HG03442 (cell line): ENCODE data around the gene RTN4RL1.

Source experiments
- ATAC-seq: cut with Tn5 transposase; IDR thresholded peaks from one replicate; pipeline ENCODE4 v1.9.1; 2021; ENCODE audit warnings: mild to moderate bottlenecking, moderate library complexity; ENCODE audit not compliant: unreplicated experiment

RTN4RL1 gene

DNA sequence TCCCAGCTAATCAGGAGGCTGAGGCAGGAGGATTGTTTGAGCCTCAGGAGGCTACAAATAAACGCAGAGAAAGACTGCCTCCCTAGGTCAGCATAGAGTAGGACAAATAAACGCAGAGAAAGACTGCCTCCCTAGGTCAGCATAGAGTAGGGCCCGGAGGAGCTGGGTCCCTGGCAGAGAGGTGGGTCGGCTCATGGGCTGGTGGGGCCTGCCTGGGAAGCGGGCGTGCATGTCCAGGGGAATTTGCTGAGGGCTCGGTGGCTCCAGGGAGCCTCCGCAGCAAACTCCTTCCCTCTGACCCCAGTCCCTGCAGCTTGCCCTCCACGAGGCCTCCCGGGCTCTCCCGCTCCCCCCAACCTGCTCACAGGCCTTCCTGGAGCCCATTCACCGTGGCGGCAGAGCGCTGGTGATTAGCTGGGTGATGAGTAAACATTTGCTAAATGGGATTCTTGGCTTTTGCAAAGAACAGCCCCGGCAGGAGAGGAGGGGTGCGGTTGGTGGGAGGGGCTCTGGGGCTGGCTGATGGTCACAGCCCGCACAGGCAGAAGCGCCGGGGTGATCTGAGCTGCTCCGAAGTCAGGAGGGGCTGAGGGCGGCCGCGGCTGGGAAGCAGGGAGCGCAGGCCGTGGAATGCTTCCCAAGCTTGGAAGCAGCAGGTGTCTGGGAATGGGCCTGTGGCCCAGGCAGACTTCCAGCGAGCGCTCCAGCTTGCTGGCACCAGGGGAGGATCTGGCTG lies 93.1 kb downstream of the RTN4RL1 start:
- no peak for ATAC-seq

DNA sequence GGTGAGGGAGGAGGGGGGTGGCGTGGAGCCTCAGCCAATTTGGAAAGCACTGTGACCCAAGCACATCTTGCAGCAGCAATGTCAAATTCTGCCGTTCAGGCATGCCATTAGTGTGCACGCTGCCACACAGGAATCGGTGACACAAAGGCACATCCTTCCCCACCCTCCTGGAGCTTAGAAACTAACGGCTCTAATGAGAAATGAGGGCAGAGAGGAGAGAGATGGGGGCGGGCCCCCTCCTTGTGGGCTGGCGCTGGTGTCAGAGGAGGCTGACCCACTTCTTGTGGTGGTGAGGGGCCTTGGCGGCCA lies 94.8 kb downstream of the RTN4RL1 start:
- no peak for ATAC-seq

DNA sequence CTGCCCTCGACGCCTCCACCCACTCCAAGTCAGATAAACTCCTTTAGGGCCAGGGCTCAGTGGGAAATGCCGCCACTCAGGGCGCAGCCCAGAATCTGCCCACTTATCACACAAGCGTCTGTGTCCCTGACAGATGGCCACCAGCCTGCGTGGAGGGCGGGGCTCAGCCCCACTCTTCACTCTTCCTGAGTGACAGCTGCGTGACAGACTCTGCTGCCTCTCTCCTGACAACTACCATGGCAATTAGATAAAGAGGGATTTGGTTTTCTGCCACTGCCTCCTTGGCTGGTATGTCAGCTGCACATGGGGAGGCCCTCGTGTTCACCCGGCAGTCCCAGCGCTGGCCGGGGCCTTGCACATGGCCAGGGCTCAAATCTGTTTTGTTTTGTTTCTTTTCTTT lies 96.2 kb downstream of the RTN4RL1 start:
- ATAC-seq, result no peak

DNA sequence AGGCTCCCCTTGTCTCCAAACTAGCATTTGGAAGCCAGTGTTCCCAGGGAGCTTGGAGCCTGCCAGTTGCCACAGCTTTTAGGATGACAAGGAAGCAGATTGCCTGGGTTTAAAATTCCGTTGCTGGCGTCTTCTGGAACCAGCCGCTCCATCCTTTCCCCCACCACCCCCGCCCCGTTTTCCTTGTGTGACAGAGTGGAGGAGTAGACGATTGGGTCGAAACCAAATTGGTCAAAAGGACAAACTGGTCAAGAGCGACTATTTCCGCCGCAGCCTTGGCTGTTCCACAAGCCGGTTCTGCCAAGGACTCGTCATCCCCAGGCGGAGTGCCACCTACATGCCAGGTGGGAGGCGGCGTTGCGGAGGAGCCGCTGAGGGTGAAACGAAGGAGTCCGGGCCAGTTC lies 104.2 kb downstream of the RTN4RL1 start:
- ATAC-seq, result no peak

DNA sequence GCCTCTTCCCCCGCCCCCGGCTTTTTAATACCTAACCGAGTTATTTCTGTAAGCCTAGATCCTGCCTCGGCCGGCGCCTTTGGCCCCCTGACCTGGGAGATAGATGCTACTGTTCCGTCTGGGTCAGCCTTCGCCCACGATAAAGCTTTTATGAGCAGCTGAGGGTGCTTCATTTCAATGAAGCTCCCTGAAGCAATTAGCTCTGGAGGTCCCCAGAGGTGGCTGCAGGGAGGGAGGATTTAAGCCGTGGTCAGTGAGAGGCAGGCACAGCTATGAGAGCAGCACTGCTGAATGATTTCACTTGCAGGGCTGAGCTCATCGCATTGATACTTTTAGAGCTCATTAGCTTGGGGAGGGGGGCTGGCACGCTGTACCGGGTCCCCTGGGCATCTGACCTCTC lies 105.9 kb downstream of the RTN4RL1 start:
- no peak for ATAC-seq

DNA sequence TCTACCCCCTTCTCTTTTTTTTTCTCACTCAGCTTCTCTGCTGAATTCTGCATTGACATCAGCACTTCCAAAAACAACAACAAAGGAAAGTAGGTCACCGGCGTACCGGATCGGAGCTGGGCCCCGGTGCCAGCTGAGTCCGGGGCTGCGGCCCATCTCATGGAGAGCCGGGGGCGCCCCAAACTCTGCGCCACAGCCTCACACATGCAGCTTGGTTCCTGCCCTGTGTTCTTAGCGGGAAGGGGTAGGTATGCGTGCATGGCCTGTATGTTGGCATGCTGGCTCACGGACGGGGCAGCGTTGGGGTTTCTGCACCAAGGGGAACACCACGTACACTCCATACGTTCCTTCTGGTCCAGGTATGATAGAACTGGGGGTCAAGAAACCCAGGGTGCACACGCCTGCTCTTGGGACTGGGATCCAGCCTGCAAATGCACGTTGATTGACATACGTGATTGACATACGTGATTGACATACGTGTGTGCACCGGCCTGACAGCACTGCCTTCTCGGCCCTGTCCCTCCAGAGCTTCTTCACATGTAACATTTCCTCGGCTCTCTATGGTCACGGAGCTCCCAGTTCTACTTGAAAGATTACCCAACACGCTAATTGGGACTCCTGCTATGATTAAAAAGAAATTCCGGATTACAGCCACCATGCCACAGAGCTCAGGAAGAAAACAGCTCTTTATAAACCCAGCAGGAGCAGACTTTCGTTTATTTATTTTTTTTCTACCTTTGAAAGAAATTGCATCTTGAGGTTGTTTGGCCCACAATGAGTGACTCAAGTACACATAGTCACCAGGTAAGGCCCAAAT lies 106.6 kb downstream of the RTN4RL1 start:
- no peak for ATAC-seq

DNA sequence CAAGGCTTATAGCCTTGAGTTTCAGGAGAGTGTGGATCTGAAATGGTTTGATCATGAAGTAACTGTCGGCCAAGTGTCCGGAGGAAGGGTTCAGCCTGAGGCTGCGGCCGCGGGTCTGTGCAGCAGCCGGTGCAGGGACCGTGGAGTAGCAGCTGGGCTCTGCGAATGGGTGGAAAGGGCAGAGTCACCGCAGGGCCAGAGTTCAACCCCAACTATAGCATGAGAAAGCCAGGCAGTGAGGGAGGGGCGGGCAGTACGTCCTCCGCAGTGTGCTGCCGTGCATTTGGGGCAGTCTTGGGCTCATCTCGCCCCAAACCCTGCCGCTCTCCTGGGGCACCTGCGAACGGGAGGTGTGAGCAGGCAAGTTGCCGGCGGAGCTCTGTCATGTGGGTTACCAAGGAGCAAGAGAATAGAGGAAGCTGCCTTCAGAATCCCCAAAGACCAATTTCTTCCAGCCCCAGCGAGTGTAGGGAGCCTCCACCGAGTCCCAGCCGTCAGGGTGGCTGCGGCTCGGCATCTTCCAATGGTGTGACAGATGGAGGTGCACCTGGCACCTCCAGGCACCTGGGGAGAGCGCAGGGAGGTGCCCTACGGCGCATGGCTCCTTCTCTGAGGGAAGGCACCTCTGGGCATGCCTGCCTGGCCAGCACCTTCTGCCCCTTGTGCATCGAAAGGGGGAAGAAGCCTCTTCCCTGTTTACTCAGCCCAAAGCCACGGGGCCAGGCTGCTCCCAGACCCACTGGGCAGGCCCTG lies 108.0 kb downstream of the RTN4RL1 start:
- ATAC-seq, result no peak

DNA sequence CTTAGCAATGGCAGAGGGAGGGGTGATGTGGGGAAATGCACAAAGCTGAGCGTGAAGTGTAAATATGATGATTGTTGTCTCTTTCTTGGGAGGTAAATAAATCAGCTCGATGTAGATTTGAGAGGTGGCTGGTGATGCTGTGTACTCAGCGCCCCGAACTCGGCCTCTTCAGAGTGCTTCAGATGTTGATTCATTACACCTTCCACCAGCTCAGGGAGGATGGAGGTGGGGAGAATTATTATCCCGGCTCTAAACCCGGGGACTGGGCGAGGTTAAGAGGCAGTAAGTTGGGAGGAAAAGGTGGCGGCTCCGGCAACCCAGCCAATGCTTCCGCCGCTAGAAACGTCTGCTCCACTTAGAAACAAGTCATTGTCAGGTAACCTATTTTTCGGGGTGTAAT lies 108.8 kb downstream of the RTN4RL1 start:
- ATAC-seq, result no peak

DNA sequence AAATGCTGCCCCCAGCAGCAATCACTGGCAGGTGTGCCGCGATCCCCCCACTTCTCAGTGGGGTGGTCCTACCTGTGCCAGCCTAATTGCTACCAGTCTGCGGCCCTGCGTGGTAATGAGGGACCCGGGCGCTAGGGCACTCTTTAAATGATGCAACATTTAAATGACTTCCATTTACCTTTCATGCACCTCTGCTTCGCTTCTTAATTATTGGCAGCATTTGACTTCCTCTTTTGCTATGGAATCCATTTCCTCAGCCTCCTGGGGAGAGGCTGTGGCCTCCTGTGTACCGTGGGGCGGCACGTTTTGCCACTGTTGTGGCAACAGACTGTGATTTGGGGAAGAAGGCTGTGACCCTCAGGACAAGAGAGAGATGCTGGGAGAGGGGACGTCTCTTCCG lies 109.2 kb downstream of the RTN4RL1 start:
- ATAC-seq, result no peak

DNA sequence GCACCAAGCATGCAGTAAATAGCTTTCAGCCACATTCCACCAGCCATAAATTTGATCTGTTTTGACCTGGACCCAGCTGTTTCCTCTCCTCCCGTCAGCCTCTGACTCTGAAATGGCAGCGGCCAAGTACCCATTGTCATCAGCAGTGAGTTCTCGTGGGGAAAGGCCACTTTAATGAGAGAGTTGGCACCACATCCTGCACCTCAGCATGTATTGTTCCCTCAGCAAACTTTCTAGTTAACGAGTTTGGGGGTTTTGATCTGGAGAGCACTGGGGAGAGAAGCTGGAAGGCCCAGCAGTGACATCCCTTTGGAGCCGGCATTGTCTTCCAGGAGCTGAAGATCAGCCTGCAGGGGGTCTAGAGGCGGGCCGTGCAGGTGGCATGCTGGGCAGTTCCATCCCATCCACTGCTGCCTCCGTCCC lies 110.5 kb downstream of the RTN4RL1 start:
- ATAC-seq, result no peak

DNA sequence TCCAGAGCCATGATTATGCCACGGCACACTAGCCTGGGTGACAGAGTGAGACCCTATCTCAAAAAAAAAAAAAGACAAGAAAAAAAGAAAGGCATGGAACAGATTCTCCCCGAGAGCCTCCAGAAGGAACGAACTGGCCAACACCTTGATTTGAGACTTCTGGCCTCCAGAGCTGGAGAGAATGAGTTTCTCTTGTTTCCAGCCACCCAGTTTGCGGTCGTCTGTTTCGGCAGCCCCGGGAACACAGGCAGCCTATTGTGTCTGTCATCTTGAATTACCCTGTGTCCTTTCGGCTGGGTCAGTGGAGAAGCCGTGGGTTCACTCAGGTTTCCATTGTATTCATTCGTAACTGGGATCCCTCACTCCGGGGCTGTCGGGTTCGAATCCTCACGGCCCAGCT lies 111.4 kb downstream of the RTN4RL1 start:
- ATAC-seq, result no peak

DNA sequence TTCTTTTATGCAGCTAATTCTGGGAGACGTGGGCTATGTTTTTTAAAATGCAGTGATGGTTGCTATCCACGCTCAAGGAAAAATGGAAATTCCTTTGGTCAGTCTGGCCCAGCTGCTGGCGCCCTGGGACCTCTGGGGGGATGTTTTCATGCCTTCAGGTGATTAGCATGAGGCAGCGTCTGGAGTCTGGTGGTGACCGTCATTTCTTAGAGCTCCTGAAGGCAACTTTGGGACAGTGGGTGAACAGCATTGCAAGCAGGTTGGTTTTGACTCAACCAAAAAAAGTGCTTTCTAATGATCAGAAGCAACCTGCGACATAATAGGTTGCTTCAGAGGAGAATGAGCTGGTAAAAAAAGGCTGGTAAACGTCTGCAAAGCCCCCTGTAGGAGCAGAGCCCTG lies 113.0 kb downstream of the RTN4RL1 start:
- no peak for ATAC-seq

DNA sequence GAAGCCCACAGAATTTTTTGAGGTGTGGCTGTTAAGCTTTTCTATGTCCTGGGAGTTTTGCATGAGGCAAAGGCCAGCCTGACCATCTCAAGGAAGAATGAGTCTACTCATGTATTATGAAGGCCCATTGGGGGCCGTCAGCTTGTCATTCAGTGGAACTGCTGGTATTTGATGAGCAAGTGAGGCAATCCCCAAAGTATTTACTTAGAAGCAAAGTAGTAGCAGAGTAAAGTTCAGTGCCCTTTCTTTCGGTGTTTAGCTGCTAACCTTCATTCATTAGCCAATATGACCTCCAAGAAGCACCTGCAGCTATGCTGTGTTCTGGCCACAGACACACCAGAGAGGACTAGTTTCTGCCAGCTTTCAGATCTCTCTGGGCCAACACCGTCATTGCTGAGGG lies 115.1 kb downstream of the RTN4RL1 start:
- ATAC-seq, result no peak

DNA sequence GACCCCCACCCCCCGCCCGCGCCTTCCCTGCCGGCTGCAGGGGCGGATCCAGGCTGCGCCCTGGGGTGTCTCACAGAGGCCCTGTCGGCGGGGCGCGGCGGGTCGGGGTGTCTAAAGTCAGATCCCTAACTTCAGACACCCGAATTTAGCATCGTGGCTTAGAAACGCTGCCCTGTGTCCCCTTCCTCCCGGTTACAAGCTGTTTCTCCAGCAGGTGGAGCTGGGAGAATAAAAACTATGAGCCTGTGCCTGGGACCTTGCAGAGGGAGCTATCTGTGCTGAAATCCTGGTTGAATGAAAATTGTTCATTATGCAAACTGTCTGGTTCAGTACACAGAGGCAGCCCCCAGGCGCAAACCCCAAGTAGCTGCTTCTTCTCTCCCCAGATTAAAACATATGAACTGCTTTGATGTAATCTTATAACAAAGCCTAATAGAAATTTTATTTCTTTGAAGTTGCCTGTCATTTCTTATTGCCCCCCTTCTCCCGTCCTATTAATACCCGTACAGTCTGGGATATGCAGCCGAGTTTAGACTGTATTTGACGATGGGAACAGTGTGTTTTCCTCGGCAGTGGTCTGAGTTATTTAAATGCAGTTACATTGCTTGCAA lies 116.3 kb downstream of the RTN4RL1 start:
- no peak for ATAC-seq

DNA sequence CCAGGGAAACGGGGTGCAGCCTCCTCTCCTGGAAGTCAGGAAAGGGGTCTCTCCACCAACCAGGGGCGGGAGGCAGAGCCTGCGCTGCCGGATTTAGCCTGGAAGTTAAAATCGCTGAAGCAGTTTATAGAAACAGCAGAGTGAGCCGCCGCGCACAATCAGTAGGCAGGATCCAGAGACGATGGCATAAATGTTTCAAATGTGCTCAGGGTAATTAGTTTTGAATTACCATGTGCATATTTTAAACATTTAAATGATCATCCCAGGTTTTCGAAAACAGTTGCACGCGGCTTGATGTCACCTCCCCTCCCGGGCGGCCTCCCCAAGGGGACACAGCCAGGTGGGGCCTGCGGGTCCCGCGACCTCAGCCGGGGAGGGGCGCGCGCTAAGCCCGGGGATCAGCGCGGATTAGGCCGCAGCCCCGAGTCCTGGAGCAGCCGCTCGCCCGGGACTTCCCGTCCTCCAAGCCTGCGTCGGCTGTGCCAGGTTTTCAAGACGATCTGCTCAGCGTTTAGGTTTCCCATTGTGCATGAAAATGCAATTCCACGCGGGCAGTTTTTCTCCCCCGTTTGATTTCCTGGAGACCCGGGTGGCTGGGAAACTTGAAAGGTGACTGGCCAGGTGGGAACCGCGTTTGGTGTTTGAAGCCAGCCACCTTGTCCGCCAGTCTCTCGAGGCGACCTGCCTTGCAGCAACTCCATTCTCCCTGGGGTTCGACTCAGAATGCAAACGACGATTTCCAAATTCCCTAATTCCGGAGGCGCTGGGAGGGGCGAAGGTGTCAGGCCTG lies 117.0 kb downstream of the RTN4RL1 start:
- ATAC-seq, result no peak

DNA sequence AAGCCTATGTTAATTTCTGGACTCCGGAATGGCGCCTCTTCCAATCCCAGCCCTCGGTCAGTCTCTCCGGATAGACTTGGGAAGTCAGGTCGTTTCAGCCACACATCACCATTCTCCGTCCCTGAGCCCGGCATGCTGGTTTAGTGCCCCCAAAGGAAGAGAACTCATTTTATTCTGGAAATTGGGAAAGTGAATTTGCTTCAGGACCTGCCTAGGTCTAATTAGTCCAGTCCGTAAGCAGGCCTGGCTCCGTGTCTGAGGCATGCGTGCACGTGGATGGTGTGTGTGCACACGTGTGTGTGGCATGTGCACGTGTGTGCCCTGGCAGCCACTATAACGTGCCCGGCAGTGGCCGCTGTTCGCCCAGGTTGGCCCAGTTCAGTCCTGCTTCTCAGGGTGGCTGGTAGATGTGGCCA lies 117.9 kb downstream of the RTN4RL1 start:
- ATAC-seq, result no peak

DNA sequence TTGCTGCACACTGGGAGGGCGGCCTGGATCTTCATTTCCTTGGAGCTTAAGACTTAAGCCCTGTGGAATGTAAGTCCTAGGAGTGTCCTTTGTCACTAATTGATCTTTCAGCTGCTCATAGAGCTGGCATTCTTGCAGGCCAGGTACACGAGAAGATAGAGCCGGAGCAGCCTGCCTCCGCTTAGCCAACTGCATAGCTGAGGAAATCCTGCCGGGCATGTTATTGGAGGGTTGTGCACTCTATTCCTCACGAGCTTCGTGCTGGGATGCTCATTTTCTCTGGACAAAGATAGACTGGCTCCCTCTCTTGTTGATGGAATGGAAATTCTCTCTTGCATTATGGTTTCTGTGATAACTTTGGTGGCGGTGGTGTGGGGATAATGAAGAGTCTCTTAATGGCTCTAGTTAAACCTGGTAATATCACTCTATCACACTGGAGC lies 118.5 kb downstream of the RTN4RL1 start:
- no peak for ATAC-seq

DNA sequence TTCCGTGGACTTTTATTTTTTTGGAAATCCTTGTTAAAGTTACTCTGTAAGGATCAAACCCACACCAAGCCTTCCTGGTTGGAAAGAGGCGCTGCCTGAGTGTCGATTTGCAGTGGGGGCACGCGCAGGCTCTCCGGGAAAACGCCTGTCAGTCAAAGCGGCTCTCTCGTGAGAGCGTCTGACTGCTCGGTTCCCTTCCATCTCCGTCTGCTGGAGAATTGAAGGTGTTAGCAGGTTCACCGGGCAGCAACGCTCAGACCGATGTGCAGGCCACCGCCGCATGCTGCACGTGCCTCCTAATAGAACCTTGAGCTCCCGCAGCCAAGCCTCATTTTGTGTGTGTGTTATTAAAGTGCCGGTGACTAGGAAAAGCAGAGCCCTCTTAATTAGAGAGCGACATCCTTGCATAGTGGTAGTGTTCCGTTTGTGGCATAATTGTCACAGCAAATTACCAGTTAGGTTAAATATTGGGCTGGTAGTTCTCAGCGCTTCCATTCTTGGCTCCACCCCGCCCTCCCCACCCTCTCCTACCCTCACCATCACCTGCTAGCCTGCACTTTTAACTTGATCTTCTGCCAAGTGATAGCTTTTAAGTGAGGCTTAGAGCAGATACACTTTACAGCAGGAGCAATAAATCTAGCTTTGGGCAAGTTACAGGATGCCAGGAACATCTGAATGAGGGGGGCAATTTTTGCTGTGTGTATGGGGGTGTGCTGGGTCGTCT lies 119.8 kb downstream of the RTN4RL1 start:
- ATAC-seq, result no peak

DNA sequence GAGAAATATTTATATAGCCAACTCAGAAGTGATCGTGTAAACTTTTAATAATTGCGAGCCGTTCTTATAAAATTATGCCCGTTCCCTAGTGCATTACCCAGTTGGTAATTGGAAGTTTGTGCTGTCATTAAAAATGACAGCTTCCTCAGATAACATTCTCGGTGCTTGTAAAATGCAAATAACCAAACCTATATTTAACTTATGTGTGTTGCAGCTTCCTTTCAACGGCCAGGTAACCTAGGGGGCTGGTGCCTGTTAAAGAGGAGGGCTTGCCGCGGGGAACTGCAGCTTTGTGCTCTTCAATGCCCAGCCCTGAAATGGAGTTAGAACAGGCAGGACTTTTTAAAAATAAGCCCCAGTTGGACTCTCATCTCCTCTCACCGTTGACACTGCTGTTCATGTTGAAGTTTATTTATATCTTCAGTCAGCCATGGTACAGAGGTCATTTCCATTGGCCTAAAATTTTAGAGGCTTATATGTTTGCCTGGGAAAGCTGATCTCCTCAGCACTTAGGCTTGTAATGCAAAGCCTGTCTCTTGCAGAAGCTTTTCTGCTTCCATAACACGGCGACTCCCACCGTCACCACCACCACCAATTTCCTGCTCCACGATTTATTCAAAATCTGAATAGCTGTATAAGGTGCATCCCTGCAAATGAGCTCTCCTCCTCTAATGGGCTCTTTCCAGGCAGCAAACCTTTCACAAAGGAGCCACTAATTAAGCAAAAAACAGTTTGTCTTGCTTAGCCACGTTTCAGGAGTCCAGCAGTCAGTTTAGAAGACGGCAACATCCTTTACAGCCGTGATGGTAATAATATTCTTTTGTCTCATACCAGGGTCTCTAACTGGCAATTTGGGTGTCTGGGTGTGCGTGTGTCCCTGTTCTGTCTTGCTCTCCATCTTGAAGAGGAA lies 120.6 kb downstream of the RTN4RL1 start:
- ATAC-seq, result no peak
